Fibroblast of gingiva (primary cell): ENCODE measurements around the gene OGDH.

Source experiments
- DNase-seq: peaks from one replicate; pipeline ENCODE4 v3.0.0-alpha.2; 2011; ENCODE audit warnings: low read depth

OGDH gene

GRCh38 chr7:44637788-44638594 lies 31.6 kb downstream of the OGDH start:
- DNase-seq: peak; percentile 88

- DNase-seq: peak; percentile 23
Measured at GRCh38 chr7:44638611-44639557, 32.5 kb downstream of the OGDH start.

GRCh38 chr7:44639671-44640321 lies 33.4 kb downstream of the OGDH start:
- peak; percentile 59 for DNase-seq

- DNase-seq: no peak
Measured at GRCh38 chr7:44643206-44643605, 36.8 kb downstream of the OGDH start.

GRCh38 chr7:44645254-44645653 lies 38.8 kb downstream of the OGDH start:
- no peak for DNase-seq

GRCh38 chr7:44645696-44646095 lies 39.3 kb downstream of the OGDH start:
- DNase-seq: no peak

- DNase-seq: peak; percentile 80
Measured at GRCh38 chr7:44646176-44646920, 39.9 kb downstream of the OGDH start.

- no peak for DNase-seq
Measured at GRCh38 chr7:44646921-44647636, 40.7 kb downstream of the OGDH start.

GRCh38 chr7:44647981-44648714 lies 41.7 kb downstream of the OGDH start:
- DNase-seq: no peak

GRCh38 chr7:44650242-44650641 lies 43.8 kb downstream of the OGDH start:
- no peak for DNase-seq

GRCh38 chr7:44650772-44651171 lies 44.3 kb downstream of the OGDH start:
- no peak for DNase-seq

- no peak for DNase-seq
Measured at GRCh38 chr7:44652535-44652934, 46.1 kb downstream of the OGDH start.

GRCh38 chr7:44654255-44654796 lies 47.9 kb downstream of the OGDH start:
- DNase-seq: no peak

GRCh38 chr7:44655341-44655740 lies 48.9 kb downstream of the OGDH start:
- DNase-seq: no peak

GRCh38 chr7:44658979-44659378 lies 52.6 kb downstream of the OGDH start:
- no peak for DNase-seq

GRCh38 chr7:44661233-44661632 lies 54.8 kb downstream of the OGDH start:
- DNase-seq: no peak

GRCh38 chr7:44664780-44665461 lies 58.5 kb downstream of the OGDH start:
- DNase-seq: no peak

GRCh38 chr7:44665531-44666213 lies 59.2 kb downstream of the OGDH start:
- peak; percentile 65 for DNase-seq

- DNase-seq: no peak
Measured at GRCh38 chr7:44666566-44666965, 60.1 kb downstream of the OGDH start.
